ACC112 (cell line): ENCODE data around the gene OSR1.
A peak's percentile ranks its signal among the peaks of the same experiment; 100 is the strongest.
"Not testable (repeated sequence)": the region's sequence is repeated elsewhere in the genome, so short reads cannot be mapped to it uniquely, and the experiment has no call there.

Experiments
- H2AFZ ChIP-seq: fragments of 200-600 bp; sonication (generic); one replicate; pipeline ENCODE4 v1.6.0; 2017; ENCODE audit warnings: antibody characterized with exemption, low read length; ENCODE audit not compliant: unreplicated experiment
- H3K27ac ChIP-seq: fragments of 200-600 bp; sonication (generic); 2 replicates; pipeline ENCODE4 v1.5.1; 2014; ENCODE audit warnings: low read depth, mild to moderate bottlenecking, antibody characterized with exemption, low read length, moderate library complexity
- H3K27me3 ChIP-seq: fragments of 200-600 bp; sonication (generic); 2 replicates; pipeline ENCODE4 v1.6.1; 2014; ENCODE audit warnings: mild to moderate bottlenecking, antibody characterized with exemption, low read length, moderate library complexity, mixed read lengths; ENCODE audit not compliant: insufficient read depth
- H3K36me3 ChIP-seq: fragments of 200-600 bp; sonication (generic); 2 replicates; pipeline ENCODE4 v1.6.1; 2016; ENCODE audit warnings: mild to moderate bottlenecking, antibody characterized with exemption, low read length, moderate library complexity, mixed read lengths; ENCODE audit not compliant: insufficient read depth
- H3K4me1 ChIP-seq: fragments of 200-600 bp; sonication (generic); one replicate; pipeline ENCODE4 v1.6.1; 2016; ENCODE audit warnings: low read length, mixed read lengths; ENCODE audit not compliant: insufficient read depth, unreplicated experiment, control insufficient read depth
- H3K4me3 ChIP-seq: fragments of 200-600 bp; sonication (generic); 2 replicates; pipeline ENCODE4 v1.5.1; 2014; ENCODE audit warnings: mild to moderate bottlenecking, low read depth, low read length
- H3K79me2 ChIP-seq: fragments of 200-600 bp; sonication (generic); one replicate; pipeline ENCODE4 v1.6.0; 2016; ENCODE audit warnings: low read length; ENCODE audit not compliant: control insufficient read depth, unreplicated experiment, insufficient read depth

Gene OSR1

GRCh38 chr2:19358242-19359020, at the start of gene OSR1:
Gene OSR1, minus strand, starts transcription at chr2:19358623. Its CDS starts 4,818 bp downstream, at chr2:19353805.
- H3K36me3 ChIP-seq, result no peaks in the 10 kb centered on the region
- peaks cover 49% of the 10 kb centered on the region for H3K79me2 ChIP-seq
- peak within 1 kb of the TSS; percentile 78 for H2AFZ ChIP-seq
- H3K27me3 ChIP-seq, result no peaks in the 10 kb centered on the region
- H3K27ac ChIP-seq, result peak within 1 kb of the TSS; percentile 17; the same call in 1 of the 2 replicates
- peak within 1 kb of the TSS; percentile 95 for H3K4me3 ChIP-seq
- peaks cover 28% of the 10 kb centered on the region for H3K4me1 ChIP-seq

- Histone ChIP-seq H3K36me3 (no peaks in the 10 kb centered on the region), H2AFZ (no peak overlapping the region), H3K27ac (no peak overlapping the region), H3K4me1 (no peaks in the 10 kb centered on the region), H3K79me2 (no peaks in the 10 kb centered on the region), H3K27me3 (no peaks in the 10 kb centered on the region), H3K4me3 (no peak overlapping the region)
These were observed 45.4 kb upstream of the OSR1 start for GRCh38 chr2:19403785-19404184.

- H3K4me3 ChIP-seq, result no peak overlapping the region
- H3K79me2 ChIP-seq, result no peaks in the 10 kb centered on the region
- H3K27ac ChIP-seq, result no peak overlapping the region
- no peaks in the 10 kb centered on the region for H3K4me1 ChIP-seq
- H2AFZ ChIP-seq, result no peak overlapping the region
- H3K36me3 ChIP-seq, result no peaks in the 10 kb centered on the region
- H3K27me3 ChIP-seq, result no peaks in the 10 kb centered on the region
These were observed 33.8 kb upstream of the OSR1 start for GRCh38 chr2:19392191-19392590.

GRCh38 chr2:19389469-19389868, 31.0 kb upstream of the OSR1 start:
- H3K27ac ChIP-seq, H3K27me3 ChIP-seq, H3K4me3 ChIP-seq, H2AFZ ChIP-seq, H3K79me2 ChIP-seq, H3K4me1 ChIP-seq, H3K36me3 ChIP-seq: not testable (repeated sequence)

GRCh38 chr2:19380532-19380931, 22.1 kb upstream of the OSR1 start:
- Histone ChIP-seq H3K27me3 (no peaks in the 10 kb centered on the region), H3K36me3 (no peaks in the 10 kb centered on the region), H3K4me3 (no peak overlapping the region), H3K79me2 (no peaks in the 10 kb centered on the region), H3K4me1 (no peaks in the 10 kb centered on the region), H3K27ac (no peak overlapping the region), H2AFZ (no peak overlapping the region)

- H3K4me1 ChIP-seq, result no peaks in the 10 kb centered on the region
- H3K36me3 ChIP-seq, result no peaks in the 10 kb centered on the region
- H2AFZ ChIP-seq, result no peak overlapping the region
- no peak overlapping the region for H3K4me3 ChIP-seq
- H3K79me2 ChIP-seq, result no peaks in the 10 kb centered on the region
- H3K27me3 ChIP-seq, result no peaks in the 10 kb centered on the region
- H3K27ac ChIP-seq, result no peak overlapping the region
These were observed 20.5 kb upstream of the OSR1 start for GRCh38 chr2:19378939-19379338.

GRCh38 chr2:19377717-19378116, 19.3 kb upstream of the OSR1 start:
- no peaks in the 10 kb centered on the region for H3K4me1 ChIP-seq
- H3K4me3 ChIP-seq, result no peak overlapping the region
- no peaks in the 10 kb centered on the region for H3K36me3 ChIP-seq
- H3K27me3 ChIP-seq, result no peaks in the 10 kb centered on the region
- no peaks in the 10 kb centered on the region for H3K79me2 ChIP-seq
- H3K27ac ChIP-seq, result no peak overlapping the region
- H2AFZ ChIP-seq, result no peak overlapping the region

- Histone ChIP-seq H3K4me3 (no peak overlapping the region), H2AFZ (no peak overlapping the region), H3K4me1 (no peaks in the 10 kb centered on the region), H3K27me3 (no peaks in the 10 kb centered on the region), H3K36me3 (no peaks in the 10 kb centered on the region), H3K79me2 (no peaks in the 10 kb centered on the region), H3K27ac (no peak overlapping the region)
These were observed 14.9 kb upstream of the OSR1 start for GRCh38 chr2:19373352-19373751.

- Histone ChIP-seq H3K4me3 (no peak overlapping the region), H3K36me3 (no peaks in the 10 kb centered on the region), H3K27me3 (no peaks in the 10 kb centered on the region), H2AFZ (no peak overlapping the region), H3K4me1 (no peaks in the 10 kb centered on the region), H3K27ac (no peak overlapping the region), H3K79me2 (no peaks in the 10 kb centered on the region)
These were observed 13.7 kb upstream of the OSR1 start for GRCh38 chr2:19371996-19372582.

GRCh38 chr2:19369341-19369955, 11.0 kb upstream of the OSR1 start:
- Histone ChIP-seq H3K27ac (no peak overlapping the region), H3K4me1 (no peaks in the 10 kb centered on the region), H3K36me3 (no peaks in the 10 kb centered on the region), H3K27me3 (no peaks in the 10 kb centered on the region), H2AFZ (no peak overlapping the region), H3K79me2 (no peaks in the 10 kb centered on the region), H3K4me3 (no peak overlapping the region)

GRCh38 chr2:19368760-19369159, 10.3 kb upstream of the OSR1 start:
- no peak overlapping the region for H2AFZ ChIP-seq
- no peaks in the 10 kb centered on the region for H3K27me3 ChIP-seq

More at GRCh38 chr2:19368760-19369159, 10.3 kb upstream of the OSR1 start:
- H3K4me3 ChIP-seq, result no peak overlapping the region
- no peaks in the 10 kb centered on the region for H3K36me3 ChIP-seq
- H3K27ac ChIP-seq, result no peak overlapping the region
- no peaks in the 10 kb centered on the region for H3K79me2 ChIP-seq
- H3K4me1 ChIP-seq, result no peaks in the 10 kb centered on the region
